Stomach (tissue), 4 donors: ENCODE data around the gene HMGB2.

Experiments used
- EP300 ChIP-seq: sonication (generic); formaldehyde crosslinking; IDR thresholded peaks from one replicate; pipeline ENCODE4 v1.6.1; 2017; ENCODE audit warnings: antibody characterized with exemption
- POLR2A ChIP-seq, 4 donors: fragments of 450-650 bp; IDR thresholded peaks; one replicate each; pipeline ENCODE4 v1.6.1; 2016; ENCODE audit warnings: antibody characterized with exemption in 4 of 4, control low read depth in 2 of 4, mild to moderate bottlenecking in 1 of 4, moderate library complexity in 1 of 4
- POLR2AphosphoS5 ChIP-seq, 3 donors: sonication (generic); formaldehyde crosslinking; IDR thresholded peaks; one replicate each; pipeline ENCODE4 v1.6.1; 2016; ENCODE audit warnings: antibody characterized with exemption in 3 of 3
- TF ChIP-seq, protein P1 (sequence below), 7 experiments: fragments of 450-650 bp in 4 of 7; fragments of 200-600 bp in 3 of 7; sonication (generic) in 3 of 7; IDR thresholded peaks; one replicate each; pipeline ENCODE4 v1.5.1; 2016 to 2019; ENCODE audit warnings: antibody characterized with exemption in 7 of 7, control low read depth in 2 of 7, mild to moderate bottlenecking in 1 of 7

DNA sequence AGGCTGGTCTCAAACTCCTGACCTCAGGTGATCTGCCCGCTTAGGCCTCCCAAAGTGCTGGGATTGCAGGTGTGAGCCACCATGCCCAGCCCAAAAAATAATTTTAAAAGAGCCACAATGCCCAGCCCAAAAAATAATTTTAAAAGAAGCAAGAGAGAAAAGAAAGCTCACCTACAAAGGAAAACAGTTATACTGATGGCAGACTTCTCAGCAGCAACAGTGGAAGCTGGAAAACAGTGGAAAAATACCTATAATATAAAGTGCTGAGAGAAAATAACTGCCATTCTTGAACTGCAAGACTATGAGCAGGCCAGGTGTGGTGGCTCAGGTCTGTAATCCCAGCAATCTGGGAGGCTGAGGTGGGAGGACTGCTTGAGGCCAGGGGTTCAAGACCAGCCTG is 13.3 kb upstream of the HMGB2 start:
- TF ChIP-seq, protein P1, sequence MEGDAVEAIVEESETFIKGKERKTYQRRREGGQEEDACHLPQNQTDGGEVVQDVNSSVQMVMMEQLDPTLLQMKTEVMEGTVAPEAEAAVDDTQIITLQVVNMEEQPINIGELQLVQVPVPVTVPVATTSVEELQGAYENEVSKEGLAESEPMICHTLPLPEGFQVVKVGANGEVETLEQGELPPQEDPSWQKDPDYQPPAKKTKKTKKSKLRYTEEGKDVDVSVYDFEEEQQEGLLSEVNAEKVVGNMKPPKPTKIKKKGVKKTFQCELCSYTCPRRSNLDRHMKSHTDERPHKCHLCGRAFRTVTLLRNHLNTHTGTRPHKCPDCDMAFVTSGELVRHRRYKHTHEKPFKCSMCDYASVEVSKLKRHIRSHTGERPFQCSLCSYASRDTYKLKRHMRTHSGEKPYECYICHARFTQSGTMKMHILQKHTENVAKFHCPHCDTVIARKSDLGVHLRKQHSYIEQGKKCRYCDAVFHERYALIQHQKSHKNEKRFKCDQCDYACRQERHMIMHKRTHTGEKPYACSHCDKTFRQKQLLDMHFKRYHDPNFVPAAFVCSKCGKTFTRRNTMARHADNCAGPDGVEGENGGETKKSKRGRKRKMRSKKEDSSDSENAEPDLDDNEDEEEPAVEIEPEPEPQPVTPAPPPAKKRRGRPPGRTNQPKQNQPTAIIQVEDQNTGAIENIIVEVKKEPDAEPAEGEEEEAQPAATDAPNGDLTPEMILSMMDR (IDR thresholded peaks at IDR 0.05): no peak
- TF ChIP-seq EP300 (no peak), POLR2A (IDR thresholded peaks at IDR 0.05) (no peak), POLR2AphosphoS5 (IDR thresholded peaks at IDR 0.05) (no peak)
